Fibroblast of villous mesenchyme (primary cell): ENCODE data around the gene MTOR. TPM values are rescaled to one million over a fixed set of nuclear protein-coding genes. Genes with fewer than 3 reads are reported as not detected.
"Not testable (repeated sequence)": the region's sequence is repeated elsewhere in the genome, so short reads cannot be mapped to it uniquely, and the experiment has no call there.

ENCODE experiments used
- DNase-seq: peaks from one replicate; pipeline ENCODE4 v3.0.0-alpha.2; 2010; ENCODE audit warnings: low read depth
- H3K4me3 ChIP-seq: 2 replicates; pipeline ENCODE4 v1.5.1; 2011; ENCODE audit warnings: low read depth, mild to moderate bottlenecking, low read length
- CTCF ChIP-seq: IDR thresholded peaks from 2 replicates; pipeline ENCODE4 v1.5.1; 2012; ENCODE audit warnings: low read depth, mild to moderate bottlenecking, low read length; ENCODE audit not compliant: insufficient read depth
- total RNA-seq: library from RNA; depleted of rRNA; stranded (reverse); fragments of >200 nt; gene quantifications from 2 replicates; pipeline ENCODE4 v1.2.3, GENCODE V29; 2012

Gene MTOR
- total RNA-seq, 1 donor = 47.5 TPM

DNA sequence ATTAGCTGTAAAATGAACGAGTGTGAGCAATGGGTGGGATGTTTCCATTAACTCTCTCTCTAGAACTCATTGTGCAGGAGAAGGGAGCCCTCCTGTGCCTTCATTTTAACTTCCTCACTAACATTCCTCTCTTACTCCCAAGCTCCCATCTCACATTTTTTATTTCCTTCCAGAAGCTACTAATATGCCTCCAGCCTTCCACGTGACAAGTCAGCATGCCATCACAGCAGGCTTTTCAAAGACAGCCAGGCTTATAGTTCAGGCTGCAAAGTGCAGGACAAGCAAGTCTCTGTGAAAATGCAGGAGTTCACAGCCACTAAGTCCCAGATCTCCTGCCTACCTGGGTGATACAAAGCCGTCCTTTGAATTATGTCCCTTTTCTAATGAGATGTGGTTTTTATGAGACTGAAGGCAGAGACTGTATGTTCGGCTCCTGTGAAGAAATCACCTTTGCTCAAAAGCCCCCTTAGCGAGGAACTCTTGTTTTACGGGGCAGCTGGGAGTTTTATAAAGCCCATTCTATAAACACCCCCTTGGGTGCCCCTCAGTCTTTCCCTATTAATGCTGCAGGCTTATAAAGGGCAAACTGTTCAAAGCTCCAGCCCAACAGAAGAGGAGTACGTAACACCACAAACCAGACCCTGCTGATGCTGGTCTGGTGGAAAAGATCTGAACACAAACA is 87.9 kb downstream of the MTOR start:
- TF ChIP-seq CTCF = no peak
- DNase-seq = peak; percentile 19
- no peak overlapping the region for H3K4me3 ChIP-seq

DNA sequence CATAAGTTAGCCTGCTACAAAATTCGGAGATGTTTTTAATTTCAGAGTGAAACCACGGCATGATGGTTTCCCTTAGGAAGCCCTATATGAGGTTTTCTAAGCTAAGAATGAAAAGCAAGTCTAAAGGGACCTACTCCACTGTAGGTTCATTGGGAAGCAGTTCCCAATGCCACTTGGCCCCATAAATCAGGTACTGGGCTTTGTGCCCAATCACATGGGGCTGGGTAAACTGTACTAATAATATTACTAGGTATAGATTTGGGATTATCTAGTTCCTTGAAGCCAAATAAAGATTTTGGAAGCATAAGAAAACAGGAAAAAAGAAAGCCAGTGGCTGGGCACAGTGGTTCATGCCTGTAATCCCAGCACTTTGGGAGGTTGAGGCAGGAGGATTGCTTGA is 92.2 kb downstream of the MTOR start:
- no peak overlapping the region for H3K4me3 ChIP-seq
- no peak for DNase-seq
- no peak for TF ChIP-seq CTCF

- no peak for DNase-seq
- H3K4me3 ChIP-seq = no peak overlapping the region
- no peak for TF ChIP-seq CTCF
Measured at GRCh38 chr1:11169202-11169601, 93.1 kb downstream of the MTOR start.

DNA sequence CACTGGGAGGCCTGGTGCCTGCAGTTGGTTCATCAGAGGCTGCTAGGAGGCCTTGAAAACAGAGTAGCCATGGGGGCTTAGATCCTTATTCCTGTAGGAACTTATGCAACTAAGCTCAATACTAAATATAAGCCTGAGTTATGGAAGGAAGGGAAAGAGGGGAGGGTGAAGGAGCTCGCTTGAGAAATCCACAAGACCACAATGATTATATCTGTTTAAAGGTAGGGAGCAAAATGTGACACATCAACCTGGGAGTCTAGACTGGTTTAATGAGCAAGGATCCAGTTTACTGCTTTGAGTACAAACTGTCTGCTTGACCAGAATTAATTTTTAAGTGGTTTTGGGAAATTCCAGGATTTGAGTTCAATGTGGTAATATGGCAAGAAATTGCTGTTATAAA is 93.6 kb downstream of the MTOR start:
- no peak for DNase-seq
- TF ChIP-seq CTCF = no peak

DNA sequence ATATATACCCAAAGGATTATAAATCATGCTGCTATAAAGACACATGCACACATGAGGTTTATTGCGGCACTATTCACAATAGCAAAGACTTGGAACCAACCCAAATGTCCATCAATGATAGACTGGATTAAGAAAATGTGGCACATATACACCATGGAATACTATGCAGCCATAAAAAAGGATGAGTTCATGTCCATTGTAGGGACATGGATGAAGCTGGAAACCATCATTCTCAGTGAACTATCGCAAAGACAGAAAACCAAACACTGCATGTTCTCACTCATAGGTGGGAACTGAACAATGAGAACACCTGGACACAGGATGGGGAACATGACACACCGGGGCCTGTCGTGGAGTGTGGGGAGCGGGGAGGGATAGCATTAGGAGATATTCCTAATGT is 95.6 kb downstream of the MTOR start:
- not testable (repeated sequence) for DNase-seq

More for the DNA sequence above, 93.6 kb downstream of the MTOR start:
- no peak overlapping the region for H3K4me3 ChIP-seq

GRCh38 chr1:11162752-11163151 is 99.6 kb downstream of the MTOR start:
- H3K4me3 ChIP-seq, DNase-seq: not testable (repeated sequence)

More for the DNA sequence above, 95.6 kb downstream of the MTOR start:
- not testable (repeated sequence) for H3K4me3 ChIP-seq

DNA sequence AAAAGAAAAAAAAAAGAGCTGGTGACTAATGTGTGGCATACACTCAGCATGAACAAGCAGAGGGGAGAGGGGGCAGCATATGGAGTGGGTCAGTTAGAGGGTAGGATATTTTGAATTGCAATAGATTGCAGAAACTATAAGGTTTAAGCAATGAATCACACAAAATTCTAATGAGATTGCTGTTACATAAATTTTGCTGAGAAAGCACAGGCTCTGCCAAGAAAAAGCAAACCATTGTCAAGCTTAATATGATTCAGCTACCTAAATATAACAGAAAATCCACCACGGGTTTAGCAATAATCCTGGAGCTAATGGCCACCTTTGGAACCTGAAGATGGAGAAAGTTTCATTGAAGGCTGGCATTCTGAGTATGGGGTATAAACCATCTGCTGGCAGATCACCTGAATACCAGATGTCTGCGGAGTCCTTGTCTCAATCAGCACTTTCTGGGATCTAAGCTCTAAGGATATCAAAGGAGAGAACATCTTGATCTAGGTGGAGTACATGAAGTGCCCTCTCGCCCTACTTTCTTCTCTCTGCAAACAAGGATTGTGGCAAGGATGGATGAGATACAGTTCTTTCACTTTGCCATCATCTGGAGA is 103.5 kb downstream of the MTOR start:
- DNase-seq = peak; percentile 80
- no peak overlapping the region for H3K4me3 ChIP-seq
- TF ChIP-seq CTCF = no peak

GRCh38 chr1:11158291-11158690 is 104.1 kb downstream of the MTOR start:
- no peak for DNase-seq
- TF ChIP-seq CTCF = no peak
- no peak overlapping the region for H3K4me3 ChIP-seq
